ENCODE measurements around the gene DENND4C.
"Not testable (repeated sequence)": the region's sequence is repeated elsewhere in the genome, so short reads cannot be mapped to it uniquely, and the experiment has no call there.

The DENND4C gene

GRCh38 chr9:19230355-19231125 is at the start of gene DENND4C:
DENND4C (plus strand) TSS chr9:19230693; CDS start chr9:19276175, 45,482 bp downstream.
- DNase-seq, result peak; percentile 83

DNA sequence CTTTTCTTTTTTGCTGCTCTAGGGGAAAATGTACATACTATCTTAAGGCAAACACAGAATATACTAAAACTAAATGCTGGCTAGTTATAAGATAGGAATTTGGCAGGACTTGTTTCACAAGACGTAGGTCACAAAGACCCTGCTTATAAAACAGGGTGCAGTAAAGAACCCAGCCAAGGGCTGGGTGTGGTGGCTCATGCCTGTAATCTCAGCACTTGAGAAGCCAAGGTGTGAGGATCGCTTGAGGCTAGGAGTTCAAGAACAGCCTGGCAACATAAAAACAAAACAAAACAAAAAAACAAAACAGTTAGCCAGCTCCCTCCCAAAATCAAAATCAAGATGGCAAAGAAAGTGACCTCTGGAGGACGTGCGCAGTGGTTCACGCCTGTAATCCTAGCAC is 49.5 kb upstream of the DENND4C start:
- DNase-seq, result no peak

GRCh38 chr9:19181561-19181960 is 48.9 kb upstream of the DENND4C start:
- DNase-seq, result no peak

DNA sequence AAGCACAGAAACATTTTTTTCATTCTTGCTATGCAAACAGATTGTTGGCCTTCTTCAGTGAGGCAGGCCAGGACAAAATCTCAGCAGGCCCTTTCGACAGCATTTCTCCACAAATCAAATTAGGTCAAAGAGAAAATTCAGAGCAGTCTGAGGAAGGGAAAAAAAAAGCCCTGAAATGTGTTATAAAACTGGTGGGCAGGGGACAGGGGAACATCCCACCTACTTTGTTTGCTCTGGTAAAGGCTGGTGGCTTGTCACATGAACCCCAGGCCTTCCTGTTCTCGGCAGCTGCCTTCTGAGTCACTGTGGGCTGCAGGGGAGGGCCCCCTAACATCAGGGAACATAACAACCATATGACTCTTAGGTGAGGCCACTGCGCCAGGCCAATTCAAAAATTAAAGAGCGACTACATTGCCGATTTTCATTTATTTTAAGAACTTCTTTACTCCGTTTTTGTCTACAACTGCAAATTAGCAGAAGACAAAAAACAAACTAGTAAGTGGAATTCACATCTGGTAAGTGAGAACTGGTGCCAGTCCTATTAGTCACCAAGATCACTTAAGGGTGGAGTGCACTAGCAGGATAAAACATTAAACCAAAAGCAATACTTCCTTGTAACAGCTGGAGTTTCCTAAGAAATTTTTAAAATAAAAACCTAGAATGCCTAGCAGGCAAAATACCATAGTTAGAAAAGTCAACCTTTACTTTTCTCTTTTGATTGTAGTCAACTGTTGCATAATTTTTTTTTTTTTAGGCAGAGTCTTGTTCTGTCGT is 46.2 kb upstream of the DENND4C start:
- DNase-seq, result peak; percentile 69

DNA sequence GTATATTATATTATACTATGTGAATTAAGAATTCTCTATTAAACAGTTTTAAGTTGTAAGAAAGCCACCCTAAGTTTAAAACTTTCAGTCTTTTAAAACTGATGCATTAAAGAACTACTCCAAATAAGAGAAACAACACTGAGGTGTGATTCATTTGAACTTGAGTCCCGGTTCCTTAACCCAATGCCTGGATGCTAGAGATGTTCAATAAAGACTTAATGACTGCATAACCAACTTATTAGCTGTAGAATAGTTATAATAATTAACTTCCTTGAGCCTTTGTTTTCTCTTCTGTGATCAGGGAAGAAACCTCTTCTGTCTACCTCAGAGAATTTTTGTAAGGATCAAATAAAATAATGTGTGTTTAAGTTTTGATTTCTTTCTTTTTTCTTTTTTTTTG is 45.3 kb upstream of the DENND4C start:
- DNase-seq, result no peak

DNA sequence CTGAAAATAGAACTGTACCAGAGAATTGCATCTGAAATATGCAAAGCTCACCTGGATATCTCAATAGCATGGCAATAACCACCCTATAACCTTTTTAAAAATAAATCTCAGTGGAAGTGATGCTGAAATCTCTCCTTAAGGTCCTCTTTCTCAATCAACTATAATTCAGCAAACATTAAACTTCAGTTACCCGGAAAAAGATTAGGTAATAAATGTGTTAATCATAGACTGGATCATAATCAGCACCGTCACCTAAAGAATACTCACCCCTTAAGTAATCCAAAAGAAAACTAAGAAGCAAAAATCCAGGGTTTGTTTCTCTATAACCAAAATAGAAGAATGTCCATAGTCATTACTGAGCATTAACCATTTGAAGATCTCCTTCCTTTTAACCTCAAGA is 44.3 kb upstream of the DENND4C start:
- DNase-seq, result no peak

DNA sequence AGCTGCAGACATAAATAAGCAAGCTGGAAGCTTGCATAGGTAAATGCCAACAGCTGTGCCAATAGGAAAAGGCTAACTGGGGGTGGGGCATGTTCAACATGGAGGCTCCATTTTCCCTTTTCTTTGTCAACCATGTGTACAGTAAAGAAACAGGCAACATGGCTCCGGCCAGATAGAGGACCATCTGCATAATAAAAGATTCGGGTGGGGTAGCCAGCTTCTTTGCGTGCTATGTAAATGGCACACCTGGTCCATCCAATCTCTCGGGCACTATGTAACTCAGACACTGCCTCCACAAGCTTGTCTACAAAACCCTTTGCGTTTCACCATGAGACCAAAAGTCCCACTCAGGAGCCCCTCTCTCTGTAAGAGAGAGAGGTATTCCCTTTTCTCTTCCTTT is 41.7 kb upstream of the DENND4C start:
- no peak for DNase-seq

DNA sequence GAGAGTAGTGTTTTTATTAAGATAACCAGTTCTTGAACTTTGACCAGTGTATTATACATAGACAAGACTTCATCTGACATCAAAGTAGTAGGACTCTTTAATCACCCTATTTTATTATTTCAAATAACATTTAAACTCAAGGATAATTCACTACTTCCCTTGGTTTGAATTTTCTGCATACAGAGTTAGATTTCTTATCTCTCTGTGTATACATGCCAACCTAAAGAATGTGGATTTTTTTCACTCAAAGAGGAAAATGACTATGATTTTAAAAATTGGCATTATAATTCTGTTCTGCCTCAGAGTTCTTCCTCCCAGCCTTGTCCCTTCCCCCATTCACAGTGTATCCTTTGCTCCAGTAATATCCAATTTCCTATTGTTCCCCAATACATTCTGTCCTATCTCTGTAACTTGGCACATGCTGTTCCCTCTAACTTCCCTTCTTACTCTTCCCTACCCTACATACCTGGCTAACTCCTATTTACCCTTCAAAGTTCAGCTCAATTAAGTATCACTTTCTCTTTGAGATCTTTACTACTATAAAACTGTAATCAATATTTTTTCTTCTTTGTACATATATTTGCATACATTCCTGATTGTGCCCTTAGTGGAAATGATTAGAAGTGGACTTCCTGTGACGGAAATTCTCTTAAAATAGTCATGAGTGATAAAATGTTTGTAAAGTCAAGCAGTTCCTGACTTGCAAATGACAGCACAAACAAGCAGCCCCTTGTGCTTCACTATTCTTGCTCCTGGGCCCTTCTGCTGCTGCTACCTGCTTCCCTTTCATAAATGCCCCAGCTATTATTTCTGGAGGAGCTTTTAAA is 38.1 kb upstream of the DENND4C start:
- no peak for DNase-seq

- no peak for DNase-seq
Observed at GRCh38 chr9:19193029-19193324, 37.5 kb upstream of the DENND4C start.

DNA sequence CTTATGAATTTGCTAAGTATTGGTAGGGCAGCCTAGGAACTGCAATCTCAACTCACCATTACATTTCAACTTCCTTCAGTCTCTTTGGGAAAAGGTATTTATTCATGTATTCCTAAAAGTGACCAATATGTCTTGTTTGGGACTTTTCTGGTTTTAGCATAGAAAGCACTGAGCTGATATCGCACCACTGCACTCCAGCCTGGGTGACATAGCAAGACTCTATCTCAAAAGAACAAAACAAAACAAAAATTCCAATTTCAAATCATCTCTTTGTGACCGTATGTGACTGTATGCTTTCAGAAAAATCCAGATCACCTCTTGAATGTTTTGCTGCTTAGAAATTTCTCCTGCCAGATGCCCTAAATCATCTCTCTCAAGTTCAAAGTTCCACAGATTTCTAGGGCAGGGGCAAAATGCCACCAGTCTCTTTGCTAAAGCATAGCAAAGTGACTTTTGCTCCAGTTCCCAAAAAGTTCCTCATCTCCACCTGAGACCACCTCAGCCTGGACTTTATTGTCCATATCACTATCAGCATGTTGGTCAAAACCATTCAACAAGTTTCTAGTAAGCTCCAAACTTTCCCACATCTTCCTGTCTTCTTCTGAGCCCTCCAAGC is 37.0 kb upstream of the DENND4C start:
- not testable (repeated sequence) for DNase-seq

DNA sequence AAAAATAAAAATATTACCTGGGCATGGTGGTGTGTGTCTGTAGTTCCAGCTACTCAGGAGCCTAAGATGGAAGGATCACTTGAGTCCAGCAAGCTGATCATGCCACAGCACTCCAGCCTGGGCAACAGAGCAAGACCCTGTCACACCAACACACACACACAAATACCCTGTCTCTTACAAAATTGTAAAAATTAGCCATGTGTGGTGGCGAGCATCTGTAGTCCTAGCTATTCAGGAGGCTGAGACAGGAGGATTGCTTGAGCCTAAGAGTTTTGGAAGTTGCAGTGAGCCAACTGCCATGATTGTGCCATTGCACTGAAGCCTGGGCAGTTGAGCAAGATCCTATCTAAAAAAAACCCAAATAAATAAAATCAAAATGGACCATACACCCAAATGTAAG is 32.1 kb upstream of the DENND4C start:
- no peak for DNase-seq

DNA sequence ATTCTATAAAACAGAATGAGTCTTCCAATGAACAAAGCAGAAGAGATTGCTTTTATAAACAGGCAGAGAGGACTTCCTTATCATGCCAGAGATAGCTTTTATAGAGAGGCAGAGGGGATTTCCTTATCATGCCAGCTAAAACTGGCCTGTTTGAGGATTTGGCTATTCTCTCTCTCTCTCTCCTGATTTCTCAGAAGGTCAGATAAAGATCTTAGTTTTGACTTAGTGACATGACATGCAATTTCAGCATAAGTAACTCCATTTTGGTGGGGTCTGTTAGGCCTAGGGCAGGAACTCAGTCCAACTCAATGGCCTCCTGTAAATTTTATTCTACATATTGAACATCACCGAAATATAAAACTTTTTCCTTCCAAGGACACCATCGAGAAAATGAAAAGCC is 31.5 kb upstream of the DENND4C start:
- no peak for DNase-seq

DNA sequence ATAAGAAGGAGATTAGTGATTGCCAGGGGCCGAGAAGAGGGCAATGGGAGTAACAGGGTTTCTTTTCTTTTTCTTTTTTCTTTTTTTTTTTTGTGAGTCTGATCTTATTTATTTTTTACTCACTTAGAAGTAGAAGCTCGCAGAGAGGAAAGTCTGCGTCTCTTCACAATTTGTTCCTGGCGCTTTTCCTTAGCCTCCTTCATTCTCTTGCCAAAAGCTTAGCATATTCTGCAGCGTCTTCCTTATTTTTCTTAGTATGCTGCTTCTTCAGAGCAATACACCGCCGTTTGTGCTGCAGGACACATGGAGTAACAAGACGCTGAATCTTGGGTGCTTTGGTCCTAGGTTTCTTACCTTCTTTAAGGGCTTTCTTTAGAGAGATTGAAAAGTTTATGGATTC is 30.3 kb upstream of the DENND4C start:
- no peak for DNase-seq

GRCh38 chr9:19201899-19202891 is 28.3 kb upstream of the DENND4C start:
- no peak for DNase-seq

- no peak for DNase-seq
Observed at GRCh38 chr9:19203058-19203457, 27.4 kb upstream of the DENND4C start.

DNA sequence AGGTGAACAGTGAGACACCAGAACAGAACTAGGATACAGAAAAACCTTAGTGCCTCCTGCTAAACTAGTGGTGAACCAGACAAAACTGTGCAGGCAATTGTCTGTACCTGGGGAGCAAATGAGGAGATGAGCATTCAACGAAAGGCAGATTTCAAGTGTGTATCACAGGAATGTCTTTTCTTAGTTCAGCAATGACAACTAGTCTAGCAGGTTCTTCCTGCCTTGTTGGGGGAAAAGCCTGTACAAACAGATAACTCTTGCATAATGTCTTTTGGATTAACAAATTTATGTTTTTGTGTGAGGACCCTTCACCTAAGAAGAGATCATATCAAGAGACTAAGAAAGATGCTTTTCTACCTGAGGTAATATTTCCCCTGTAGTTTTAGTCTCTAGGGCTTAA is 21.8 kb upstream of the DENND4C start:
- DNase-seq, result no peak

- no peak for DNase-seq
Observed at GRCh38 chr9:19209188-19209587, 21.3 kb upstream of the DENND4C start.

GRCh38 chr9:19213823-19214222 is 16.7 kb upstream of the DENND4C start:
- DNase-seq, result no peak

GRCh38 chr9:19216466-19216865 is 14.0 kb upstream of the DENND4C start:
- no peak for DNase-seq

DNA sequence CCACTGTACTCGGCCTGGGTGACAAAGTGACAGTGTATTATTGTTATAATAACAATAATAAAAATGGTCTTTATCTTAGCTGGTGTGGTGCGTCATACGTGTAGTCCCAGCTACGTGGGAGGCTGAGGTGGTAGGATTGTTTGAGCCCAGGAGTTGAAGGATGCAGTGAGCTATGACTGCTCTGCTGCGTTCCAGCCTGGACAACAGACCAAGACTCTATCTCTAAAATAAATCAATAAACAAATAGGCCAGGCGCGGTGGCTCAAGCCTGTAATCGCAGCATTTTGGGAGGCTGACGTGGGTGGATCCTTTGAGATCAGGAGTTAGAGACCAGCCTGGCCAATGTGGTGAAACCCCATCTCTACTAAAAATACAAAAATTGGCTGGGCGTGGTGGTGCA is 9.2 kb upstream of the DENND4C start:
- DNase-seq, result no peak

GRCh38 chr9:19223724-19224123 is 6.8 kb upstream of the DENND4C start:
- no peak for DNase-seq

- no peak for DNase-seq
Observed at GRCh38 chr9:19224563-19224962, 5.9 kb upstream of the DENND4C start.

Data from activated T-cell treated with anti-CD3 and anti-CD28 coated beads, Interleukin-2, amount 50 U/mL, for 1 hour (primary cell).